GM12878 (cell line): ENCODE measurements around the gene TEX30. TPM values are rescaled to one million over a fixed set of nuclear protein-coding genes. Genes with fewer than 3 reads are reported as not detected.
A peak's percentile ranks its signal among the peaks of the same experiment; 100 is the strongest.

ENCODE experiments used
- ATAC-seq: fragments of 200-7000 bp; cut with Tn5 transposase; 3 replicates; pipeline ENCODE4 v1.9.1; 2020; ENCODE audit warnings: mild to moderate bottlenecking, moderate library complexity
- BruUV-seq: library from RNA; stranded (reverse); fragments of 400-500 nt; replicated peaks from 2 replicates; lab custom pipeline; 2021; lab: Mats Ljungman, UMichigan
- CTCF ChIA-PET: fragments of 300-600 bp; sonication (Branson Sonifier 250); formaldehyde crosslinking; extraction: SDS; loops from one replicate; lab custom pipeline; 2021; ENCODE audit warnings: inconsistent platforms; lab: Yijun Ruan, JAX
- POLR2A ChIA-PET: fragments of 350-600 bp; formaldehyde crosslinking; extraction: SDS; loops from one replicate; lab custom pipeline; 2021; ENCODE audit warnings: inconsistent platforms; lab: Charles Lee
- RAD21 ChIA-PET: fragments of 300-600 bp; sonication (Branson Sonifier 250); formaldehyde crosslinking; loops from one replicate; lab custom pipeline; 2023; ENCODE audit warnings: antibody characterized with exemption; ENCODE audit not compliant: unreplicated experiment; lab: Charles Lee
- SMC1A ChIA-PET: fragments of 300-600 bp; sonication (Branson Sonifier 250); formaldehyde crosslinking; loops from one replicate; lab custom pipeline; 2023; ENCODE audit not compliant: unreplicated experiment, uncharacterized antibody; lab: Charles Lee
- DNase-seq: peaks from one replicate; pipeline ENCODE4 v3.0.0-alpha.2; 2011; ENCODE audit warnings: low read depth, low spot score
- FAIRE-seq: peaks from 3 replicates; lab custom pipeline; 2011; peaks lifted over from hg19 to GRCh38; lab: Jason Lieb, UNC
- H2AFZ ChIP-seq: 2 replicates; pipeline ENCODE4 v1.6.0; 2011; ENCODE audit warnings: low read depth, low read length, control low read depth; ENCODE audit not compliant: control insufficient read depth
- H3K27ac ChIP-seq: 2 replicates; pipeline ENCODE4 v1.5.1; 2011; ENCODE audit warnings: control low read depth; ENCODE audit not compliant: control insufficient read depth, insufficient read depth
- H3K27me3 ChIP-seq, 2 experiments: replicated peaks in 1 of 2; 2 replicates each; pipeline versions ENCODE4 v1.6.0 to v1.6.1; 2011; ENCODE audit warnings: low read length in 1 of 2; ENCODE audit not compliant: control insufficient read depth in 2 of 2, insufficient read depth in 2 of 2
- H3K36me3 ChIP-seq, 2 experiments: 2 replicates each; pipeline ENCODE4 v1.5.1; 2011; ENCODE audit warnings: low read length in 1 of 2; ENCODE audit not compliant: control insufficient read depth in 2 of 2, insufficient read depth in 2 of 2
- H3K4me1 ChIP-seq: 2 replicates; pipeline ENCODE4 v1.6.1; 2011; ENCODE audit warnings: mild to moderate bottlenecking, low read length, moderate library complexity, mixed read lengths; ENCODE audit not compliant: control insufficient read depth, insufficient read depth
- H3K4me2 ChIP-seq: 2 replicates; pipeline ENCODE4 v1.6.0; 2011; ENCODE audit warnings: control low read depth; ENCODE audit not compliant: control insufficient read depth, insufficient read depth
- H3K4me3 ChIP-seq: fragments of 200-600 bp; sonication (generic); 2 replicates; pipeline ENCODE4 v1.5.1; 2016
- H3K79me2 ChIP-seq: 2 replicates; pipeline ENCODE4 v1.6.0; 2011; ENCODE audit warnings: low read length; ENCODE audit not compliant: control insufficient read depth, insufficient read depth
- H3K9ac ChIP-seq: 2 replicates; pipeline ENCODE4 v1.8.0; 2011; ENCODE audit warnings: low read length, control low read depth, mixed read lengths; ENCODE audit not compliant: control insufficient read depth, insufficient read depth
- H3K9me3 ChIP-seq: replicated peaks from 3 replicates; pipeline ENCODE4 v1.5.1; 2011; ENCODE audit warnings: mild to moderate bottlenecking, low read length; ENCODE audit not compliant: control insufficient read depth, insufficient read depth
- H4K20me1 ChIP-seq: 2 replicates; pipeline ENCODE4 v1.6.0; 2011; ENCODE audit not compliant: control insufficient read depth, insufficient read depth
- CHD4 ChIP-seq: fragments of 200-600 bp; sonication (generic); IDR thresholded peaks from 2 replicates; pipeline ENCODE4 v1.6.1; 2016; ENCODE audit warnings: mild to moderate bottlenecking
- IKZF1 ChIP-seq: fragments of 450-650 bp; conservative IDR thresholded peaks from 2 replicates; pipeline ENCODE4 v1.6.1; 2017; ENCODE audit warnings: antibody characterized with exemption, mild to moderate bottlenecking
- YY1 ChIP-seq: IDR thresholded peaks from 2 replicates; pipeline ENCODE4 v1.6.1; 2011; ENCODE audit warnings: low read depth, mild to moderate bottlenecking, low read length
- ZNF622 ChIP-seq: fragments of 450-650 bp; IDR thresholded peaks from 2 replicates; pipeline ENCODE4 v1.6.1; 2017; ENCODE audit warnings: mild to moderate bottlenecking, inconsistent platforms
- in situ Hi-C: fragments of 300-500 bp; cut with MboI; formaldehyde crosslinking; loops from 9 replicates; pipeline ENCODE4 v1.14.3; 2018; ENCODE audit warnings: mixed read lengths
- intact Hi-C: fragments of 100-400 bp; cut with micrococcal nuclease; formaldehyde crosslinking; loops from one replicate; pipeline ENCODE4 v1.14.2; 2022; ENCODE audit not compliant: unreplicated experiment
- polyA plus RNA-seq, 11 experiments: library from polyadenylated mRNA; depleted of rRNA in 4 of 11; unstranded in 6 of 11; stranded (reverse) in 5 of 11; fragments of >200 nt; fragmentation: Nextera tagmentation in 4 of 11; fragmentation: Illumina TruSeq in 1 of 11; extraction: Ambion mirVana in 4 of 11; extraction: Trizol in 1 of 11; gene quantifications; 1 replicate in 1 of 11; 2 replicates in 10 of 11; pipeline versions ENCODE4 v1.2.1 to v1.2.3, GENCODE V29; 2011 to 2016; ENCODE audit warnings: inconsistent platforms in 2 of 11, missing spikeins in 2 of 11, low read depth in 1 of 11
- total RNA-seq, 4 experiments: library from RNA; depleted of rRNA in 3 of 4; stranded (reverse); fragments of >200 nt in 3 of 4; fragmentation: Illumina TruSeq in 1 of 4; extraction: Trizol in 1 of 4; gene quantifications; 2 replicates each; pipeline versions ENCODE4 v1.2.1 to v1.2.3, GENCODE V29; 2013 to 2021
- TF ChIP-seq, protein P1 (sequence below): IDR thresholded peaks from 2 replicates; pipeline ENCODE4 v1.6.1; 2012; ENCODE audit warnings: improper control_type of control experiment, low read depth, low read length; ENCODE audit not compliant: insufficient replicate concordance
- TF ChIP-seq, protein P2 (sequence below): fragments of 450-650 bp; IDR thresholded peaks from 2 replicates; pipeline ENCODE4 v1.6.1; 2017; ENCODE audit warnings: mild to moderate bottlenecking, moderate library complexity

Gene TEX30
- total and polyA plus RNA-seq, 10 of the 15 experiments (the other 5 are each of a cell fraction or from before 2014, with no cell fraction given), result 19.7 to 114 (median 25.0) TPM

DNA sequence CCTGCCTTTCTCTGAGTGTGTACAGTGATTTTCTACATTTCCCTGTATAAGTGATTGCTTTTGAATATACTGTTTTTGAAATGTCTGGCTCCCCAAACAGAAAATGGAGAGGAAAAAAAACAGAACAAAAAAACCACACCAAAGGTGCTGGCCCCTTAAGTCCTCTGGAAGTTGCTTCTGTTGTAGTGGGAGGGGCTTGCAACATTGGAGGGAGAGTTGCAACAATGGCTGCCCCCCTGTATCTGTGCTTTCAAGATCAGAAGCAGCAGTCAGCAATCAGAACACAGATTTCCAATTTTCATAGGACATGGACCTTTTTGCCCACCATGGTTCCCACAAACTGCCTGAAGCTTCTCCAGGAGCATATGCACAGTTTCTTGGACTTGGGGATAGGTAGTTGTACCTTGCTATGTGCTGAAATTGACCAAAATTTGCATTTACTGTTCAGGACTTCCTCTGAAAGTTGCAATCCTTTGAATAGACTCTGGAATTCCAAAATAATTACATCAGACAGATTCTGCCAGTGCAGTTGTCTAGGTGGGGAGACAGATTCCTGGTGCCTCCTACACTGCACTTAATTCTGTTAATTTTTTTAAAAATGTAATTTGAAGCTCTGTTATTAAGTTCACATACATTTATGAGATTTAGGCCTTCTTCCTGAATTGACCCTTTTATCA, 39.2 kb upstream of the TEX30 start:
- TF ChIP-seq IKZF1 (no peak), ZNF622 (no peak), CHD4 (no peak), YY1 (peak; percentile 86)
- TF ChIP-seq, protein P1, sequence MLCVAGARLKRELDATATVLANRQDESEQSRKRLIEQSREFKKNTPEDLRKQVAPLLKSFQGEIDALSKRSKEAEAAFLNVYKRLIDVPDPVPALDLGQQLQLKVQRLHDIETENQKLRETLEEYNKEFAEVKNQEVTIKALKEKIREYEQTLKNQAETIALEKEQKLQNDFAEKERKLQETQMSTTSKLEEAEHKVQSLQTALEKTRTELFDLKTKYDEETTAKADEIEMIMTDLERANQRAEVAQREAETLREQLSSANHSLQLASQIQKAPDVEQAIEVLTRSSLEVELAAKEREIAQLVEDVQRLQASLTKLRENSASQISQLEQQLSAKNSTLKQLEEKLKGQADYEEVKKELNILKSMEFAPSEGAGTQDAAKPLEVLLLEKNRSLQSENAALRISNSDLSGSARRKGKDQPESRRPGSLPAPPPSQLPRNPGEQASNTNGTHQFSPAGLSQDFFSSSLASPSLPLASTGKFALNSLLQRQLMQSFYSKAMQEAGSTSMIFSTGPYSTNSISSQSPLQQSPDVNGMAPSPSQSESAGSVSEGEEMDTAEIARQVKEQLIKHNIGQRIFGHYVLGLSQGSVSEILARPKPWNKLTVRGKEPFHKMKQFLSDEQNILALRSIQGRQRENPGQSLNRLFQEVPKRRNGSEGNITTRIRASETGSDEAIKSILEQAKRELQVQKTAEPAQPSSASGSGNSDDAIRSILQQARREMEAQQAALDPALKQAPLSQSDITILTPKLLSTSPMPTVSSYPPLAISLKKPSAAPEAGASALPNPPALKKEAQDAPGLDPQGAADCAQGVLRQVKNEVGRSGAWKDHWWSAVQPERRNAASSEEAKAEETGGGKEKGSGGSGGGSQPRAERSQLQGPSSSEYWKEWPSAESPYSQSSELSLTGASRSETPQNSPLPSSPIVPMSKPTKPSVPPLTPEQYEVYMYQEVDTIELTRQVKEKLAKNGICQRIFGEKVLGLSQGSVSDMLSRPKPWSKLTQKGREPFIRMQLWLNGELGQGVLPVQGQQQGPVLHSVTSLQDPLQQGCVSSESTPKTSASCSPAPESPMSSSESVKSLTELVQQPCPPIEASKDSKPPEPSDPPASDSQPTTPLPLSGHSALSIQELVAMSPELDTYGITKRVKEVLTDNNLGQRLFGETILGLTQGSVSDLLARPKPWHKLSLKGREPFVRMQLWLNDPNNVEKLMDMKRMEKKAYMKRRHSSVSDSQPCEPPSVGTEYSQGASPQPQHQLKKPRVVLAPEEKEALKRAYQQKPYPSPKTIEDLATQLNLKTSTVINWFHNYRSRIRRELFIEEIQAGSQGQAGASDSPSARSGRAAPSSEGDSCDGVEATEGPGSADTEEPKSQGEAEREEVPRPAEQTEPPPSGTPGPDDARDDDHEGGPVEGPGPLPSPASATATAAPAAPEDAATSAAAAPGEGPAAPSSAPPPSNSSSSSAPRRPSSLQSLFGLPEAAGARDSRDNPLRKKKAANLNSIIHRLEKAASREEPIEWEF, result no peak
- TF ChIP-seq, protein P2, sequence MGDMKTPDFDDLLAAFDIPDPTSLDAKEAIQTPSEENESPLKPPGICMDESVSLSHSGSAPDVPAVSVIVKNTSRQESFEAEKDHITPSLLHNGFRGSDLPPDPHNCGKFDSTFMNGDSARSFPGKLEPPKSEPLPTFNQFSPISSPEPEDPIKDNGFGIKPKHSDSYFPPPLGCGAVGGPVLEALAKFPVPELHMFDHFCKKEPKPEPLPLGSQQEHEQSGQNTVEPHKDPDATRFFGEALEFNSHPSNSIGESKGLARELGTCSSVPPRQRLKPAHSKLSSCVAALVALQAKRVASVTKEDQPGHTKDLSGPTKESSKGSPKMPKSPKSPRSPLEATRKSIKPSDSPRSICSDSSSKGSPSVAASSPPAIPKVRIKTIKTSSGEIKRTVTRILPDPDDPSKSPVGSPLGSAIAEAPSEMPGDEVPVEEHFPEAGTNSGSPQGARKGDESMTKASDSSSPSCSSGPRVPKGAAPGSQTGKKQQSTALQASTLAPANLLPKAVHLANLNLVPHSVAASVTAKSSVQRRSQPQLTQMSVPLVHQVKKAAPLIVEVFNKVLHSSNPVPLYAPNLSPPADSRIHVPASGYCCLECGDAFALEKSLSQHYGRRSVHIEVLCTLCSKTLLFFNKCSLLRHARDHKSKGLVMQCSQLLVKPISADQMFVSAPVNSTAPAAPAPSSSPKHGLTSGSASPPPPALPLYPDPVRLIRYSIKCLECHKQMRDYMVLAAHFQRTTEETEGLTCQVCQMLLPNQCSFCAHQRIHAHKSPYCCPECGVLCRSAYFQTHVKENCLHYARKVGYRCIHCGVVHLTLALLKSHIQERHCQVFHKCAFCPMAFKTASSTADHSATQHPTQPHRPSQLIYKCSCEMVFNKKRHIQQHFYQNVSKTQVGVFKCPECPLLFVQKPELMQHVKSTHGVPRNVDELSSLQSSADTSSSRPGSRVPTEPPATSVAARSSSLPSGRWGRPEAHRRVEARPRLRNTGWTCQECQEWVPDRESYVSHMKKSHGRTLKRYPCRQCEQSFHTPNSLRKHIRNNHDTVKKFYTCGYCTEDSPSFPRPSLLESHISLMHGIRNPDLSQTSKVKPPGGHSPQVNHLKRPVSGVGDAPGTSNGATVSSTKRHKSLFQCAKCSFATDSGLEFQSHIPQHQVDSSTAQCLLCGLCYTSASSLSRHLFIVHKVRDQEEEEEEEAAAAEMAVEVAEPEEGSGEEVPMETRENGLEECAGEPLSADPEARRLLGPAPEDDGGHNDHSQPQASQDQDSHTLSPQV, result no peak
- Histone ChIP-seq H3K9me3 (peaks cover 4% of the 10 kb centered on the region), H3K27me3 (no peaks in the 10 kb centered on the region), H3K36me3 (peaks cover 0 to 2% of the 10 kb centered on the region in 2 experiments; a peak in 3 of 4 replicates), H4K20me1 (no peaks in the 10 kb centered on the region), H3K27ac (peak overlapping the region; percentile 46; the same call in 1 of the 2 replicates), H2AFZ (peak overlapping the region; percentile 66), H3K4me2 (peak overlapping the region; percentile 69), H3K4me1 (peaks cover 15% of the 10 kb centered on the region), H3K4me3 (no peak overlapping the region), H3K79me2 (peaks cover 8% of the 10 kb centered on the region), H3K9ac (no peak overlapping the region)
- RAD21 ChIA-PET, result interaction anchor here (2.6 kb wide), 1 partner anchor 33 kb away, joined by 6 read pairs; the partner anchor contains the start of gene ERCC5
- in situ Hi-C loops, result no loop called here
- ATAC-seq (peak; percentile 79), DNase-seq (no peak), FAIRE-seq (no peak)
- POLR2A ChIA-PET, result interaction anchor here (2.3 kb wide), 1 partner anchor 15 kb away, joined by 8 read pairs; the partner anchor contains the start of genes BIVM and POGLUT2
- SMC1A ChIA-PET, result interaction anchor here (0.9 to 2.3 kb wide), 4 partner anchors 11 to 42 kb away, joined by 3 to 8 read pairs (median 6); partner anchors contain the start of gene ERCC5
- intact Hi-C loops, result loop anchor here (5.0 kb wide), 1 partner anchor 40 kb away; the partner anchor contains the start of gene TEX30
- CTCF ChIA-PET, result interaction anchor here (0.6 to 2.9 kb wide), 5 partner anchors 12 to 221 kb away, joined by 3 to 18 read pairs (median 9); partner anchors contain the start of gene ERCC5
- no TSS peak for BruUV-seq
